ENCODE results near the gene PER1. TPM values are rescaled to one million over a fixed set of nuclear protein-coding genes. Genes with fewer than 3 reads are reported as not detected.

The PER1 gene
- total RNA-seq = 100 to 1,000 TPM; 112 to 358 (median 288) TPM

- peak within 1 kb of the TSS; percentile 65 to 92 (median 80) for H3K4me3 ChIP-seq
- DNase-seq (peak; percentile 99), ATAC-seq (ENCODE audit: low FRiP score in 2 of 2) (peak; percentile 70 to 82)
- H3K36me3 ChIP-seq = peaks cover 36 to 46% (median 40%) of the 10 kb centered on the region in 4 donors
- 3 to 5% methylated on average over 37 of the region's 42 CpGs for WGBS, 2 donors
- peaks cover 35 to 57% (median 37%) of the 10 kb centered on the region in 4 donors for H3K4me1 ChIP-seq
- H3K27me3 ChIP-seq = no peaks in the 10 kb centered on the region
- H3K27ac ChIP-seq = peak within 1 kb of the TSS; percentile 98 to 100 (median 99)
- TF ChIP-seq EP300 (IDR thresholded peaks at IDR 0.05) = peak in 1 of 4 donors; percentile 82
- peak; percentile 97 to 99 for TF ChIP-seq POLR2AphosphoS5 (IDR thresholded peaks at IDR 0.05)
- no peak for TF ChIP-seq CTCF (IDR thresholded peaks at IDR 0.05)
- peak; percentile 61 to 99 (median 98) for TF ChIP-seq POLR2A (IDR thresholded peaks at IDR 0.05)
- H3K9me3 ChIP-seq = no peaks in the 10 kb centered on the region
Observed at GRCh38 chr17:8152112-8152775, at the start of gene PER1. TSS of gene PER1 (minus strand) at chr17:8152404. CDS start at chr17:8150706, 1,698 bp downstream.

- WGBS, 2 donors = 19 to 21% methylated on average over 12 of the region's 12 CpGs
- Histone ChIP-seq H3K27ac (peak overlapping the region; percentile 55 to 87 (median 86)), H3K27me3 (no peaks in the 10 kb centered on the region)
Observed at GRCh38 chr17:8192070-8192815, 40.0 kb upstream of the PER1 start.

GRCh38 chr17:8190506-8190905, 38.3 kb upstream of the PER1 start:
- H3K4me1 ChIP-seq = peaks cover 35 to 58% (median 44%) of the 10 kb centered on the region in 4 donors
- H3K36me3 ChIP-seq = no peaks in the 10 kb centered on the region
- 24 to 38% methylated on average over 6 of the region's 6 CpGs for WGBS, 2 donors
- H3K9me3 ChIP-seq = no peaks in the 10 kb centered on the region
- H3K27ac ChIP-seq = peak overlapping the region; percentile 97 to 99 (median 98)
- TF ChIP-seq EP300 (IDR thresholded peaks at IDR 0.05) = no peak
- TF ChIP-seq CTCF (IDR thresholded peaks at IDR 0.05) = no peak
- TF ChIP-seq POLR2AphosphoS5 (IDR thresholded peaks at IDR 0.05) = no peak
- TF ChIP-seq POLR2A (IDR thresholded peaks at IDR 0.05) = no peak
- no peak for DNase-seq
- peak overlapping the region in 2 of 4 donors; percentile 65 to 80 for H3K4me3 ChIP-seq
- no peaks in the 10 kb centered on the region for H3K27me3 ChIP-seq
- ATAC-seq (ENCODE audit: low FRiP score in 2 of 2) = no peak

More at GRCh38 chr17:8192070-8192815, 40.0 kb upstream of the PER1 start:
- TF ChIP-seq POLR2AphosphoS5 (IDR thresholded peaks at IDR 0.05) = peak; percentile 73 to 74
- TF ChIP-seq CTCF (IDR thresholded peaks at IDR 0.05) = no peak
- TF ChIP-seq EP300 (IDR thresholded peaks at IDR 0.05) = no peak
- TF ChIP-seq POLR2A (IDR thresholded peaks at IDR 0.05) = peak in 2 of 4 donors; percentile 57 to 85
- Histone ChIP-seq H3K4me1 (peaks cover 35 to 47% (median 41%) of the 10 kb centered on the region in 4 donors), H3K4me3 (peak overlapping the region; percentile 13 to 46 (median 27)), H3K9me3 (no peaks in the 10 kb centered on the region), H3K36me3 (no peaks in the 10 kb centered on the region)
- peak; percentile 57 to 63 for ATAC-seq (ENCODE audit: low FRiP score in 2 of 2)
- DNase-seq = peak in 1 of 2 donors; percentile 87

GRCh38 chr17:8189711-8190477, 37.7 kb upstream of the PER1 start, which contains the start of gene BORCS6:
TSS of gene BORCS6 (minus strand) at chr17:8190180. CDS start at chr17:8190140, 40 bp downstream.
- DNase-seq (peak; percentile 94 to 99), ATAC-seq (ENCODE audit: low FRiP score in 2 of 2) (peak; percentile 85 to 92)
- peak within 1 kb of the TSS; percentile 65 to 80 (median 72) for H3K4me3 ChIP-seq
- no peaks in the 10 kb centered on the region for H3K36me3 ChIP-seq
- H3K9me3 ChIP-seq = no peaks in the 10 kb centered on the region
- peak within 1 kb of the TSS; percentile 97 to 99 (median 98) for H3K27ac ChIP-seq
- H3K27me3 ChIP-seq = no peaks in the 10 kb centered on the region
- peaks cover 35 to 63% (median 44%) of the 10 kb centered on the region in 4 donors for H3K4me1 ChIP-seq
- TF ChIP-seq POLR2A (IDR thresholded peaks at IDR 0.05) (peak in 3 of 4 donors; percentile 54 to 89 (median 87)), EP300 (IDR thresholded peaks at IDR 0.05) (no peak), CTCF (IDR thresholded peaks at IDR 0.05) (peak in 3 of 6 experiments; percentile 11 to 41 (median 31)), POLR2AphosphoS5 (IDR thresholded peaks at IDR 0.05) (peak; percentile 70 to 94)
- WGBS, 2 donors = 0 to 1% methylated on average over 13 to 57 of the region's 70 CpGs
